ENCODE results near the gene GTF3C5. TPM values are rescaled to one million over a fixed set of nuclear protein-coding genes. Genes with fewer than 3 reads are reported as not detected.
"Not testable (repeated sequence)": the region's sequence is repeated elsewhere in the genome, so short reads cannot be mapped to it uniquely, and the experiment has no call there.

Gene GTF3C5
- total and polyA plus RNA-seq, 9 of the 15 experiments (the other 6 are each of a cell fraction or from before 2014, with no cell fraction given) = 3.8 to 118 (median 83.7) TPM

DNA sequence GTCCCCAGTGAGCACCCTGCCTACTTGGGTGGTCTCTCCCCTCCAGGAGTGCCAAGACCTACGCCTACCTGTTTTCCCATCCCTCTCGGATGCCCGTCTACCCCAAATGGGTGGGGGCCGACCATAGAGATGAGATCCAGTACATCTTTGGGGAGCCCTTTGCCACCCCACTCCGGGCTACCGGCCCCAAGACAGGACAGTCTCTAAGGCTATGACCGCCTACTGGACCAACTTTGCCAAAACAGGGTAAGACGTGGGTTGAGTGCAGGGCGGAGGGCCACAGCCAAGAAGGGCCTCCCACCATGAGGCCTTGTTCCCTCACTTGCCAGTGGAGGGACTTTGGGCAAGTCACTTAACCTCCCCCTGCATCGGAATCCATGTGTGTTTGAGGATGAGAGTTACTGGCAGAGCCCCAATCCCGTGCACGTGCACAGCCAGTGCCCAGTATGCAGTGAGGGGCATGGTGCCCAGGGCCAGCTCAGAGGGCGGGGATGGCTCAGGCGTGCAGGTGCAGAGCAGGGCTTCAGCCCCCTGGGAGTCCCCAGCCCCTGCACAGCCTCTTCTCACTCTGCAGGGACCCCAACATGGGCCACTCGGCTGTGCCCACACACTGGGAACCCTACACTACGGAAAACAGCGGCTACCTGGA lies 55.5 kb downstream of the GTF3C5 start:
- CTCF ChIA-PET (ENCODE audit: low intra/inter-chr PET ratio); DNase-seq (ENCODE audit: extremely low read depth in 1 of 4, low spot score in 3 of 4); H3K9me1 ChIP-seq (ENCODE audit: control insufficient read depth, insufficient read depth, low read length); FAIRE-seq; H3K27me3 ChIP-seq (ENCODE audit: control insufficient read depth in 2 of 2, insufficient read depth in 2 of 2, low read length in 2 of 2); H3K4me3 ChIP-seq; H3K36me3 ChIP-seq (ENCODE audit: control insufficient read depth, insufficient read depth, low read length); BruUV-seq (replicated peaks); ATAC-seq; H3K4me1 ChIP-seq (replicated peaks in 1 of 2; ENCODE audit: control insufficient read depth in 2 of 2, insufficient read depth in 2 of 2, low read length in 2 of 2); H3K9ac ChIP-seq (ENCODE audit: insufficient read depth in 1 of 2, low read depth in 2 of 2, low read length in 2 of 2); in situ Hi-C loops (cut with MboI); H3K79me2 ChIP-seq (ENCODE audit: control insufficient read depth, insufficient read depth, low read length); H3K4me2 ChIP-seq (ENCODE audit: insufficient read depth, low read length); H3K9me3 ChIP-seq (replicated peaks; ENCODE audit: control insufficient read depth, insufficient read depth, low read depth, low read length); H4K20me1 ChIP-seq (replicated peaks; ENCODE audit: control insufficient read depth, insufficient read depth, low read length); H3K27ac ChIP-seq (ENCODE audit: extremely low read depth, low read depth, low read length); intact Hi-C loops (cut with micrococcal nuclease); H2AFZ ChIP-seq (ENCODE audit: low read depth, low read length): not testable (repeated sequence)
- WGBS (ENCODE audit: insufficient coverage, low coverage, missing lambda C conversion rate) = 21% methylated on average over 15 of the region's 17 CpGs
- POLR2A ChIA-PET = interaction anchor here (1.0 kb wide), 1 partner anchor 17 kb away, joined by 4 read pairs; no protein-coding TSS in a partner anchor

- DNase-seq (ENCODE audit: extremely low read depth in 1 of 4, low spot score in 3 of 4) = no peak
- ATAC-seq = no peak
- BruUV-seq (replicated peaks) = no TSS peak
- Histone ChIP-seq H4K20me1 (replicated peaks; ENCODE audit: control insufficient read depth, insufficient read depth, low read length) (no peaks in the 10 kb centered on the region), H3K4me1 (replicated peaks in 1 of 2; ENCODE audit: control insufficient read depth in 2 of 2, insufficient read depth in 2 of 2, low read length in 2 of 2) (no peaks in the 10 kb centered on the region; a peak in 1 of 5 replicates), H3K4me3 (no peak overlapping the region), H3K27ac (ENCODE audit: extremely low read depth, low read depth, low read length) (no peak overlapping the region), H3K9me3 (replicated peaks; ENCODE audit: control insufficient read depth, insufficient read depth, low read depth, low read length) (no peaks in the 10 kb centered on the region), H3K27me3 (ENCODE audit: control insufficient read depth in 2 of 2, insufficient read depth in 2 of 2, low read length in 2 of 2) (no peaks in the 10 kb centered on the region), H3K36me3 (ENCODE audit: control insufficient read depth, insufficient read depth, low read length) (no peaks in the 10 kb centered on the region), H3K79me2 (ENCODE audit: control insufficient read depth, insufficient read depth, low read length) (no peaks in the 10 kb centered on the region), H3K9me1 (ENCODE audit: control insufficient read depth, insufficient read depth, low read length) (no peaks in the 10 kb centered on the region), H3K9ac (ENCODE audit: insufficient read depth in 1 of 2, low read depth in 2 of 2, low read length in 2 of 2) (no peak overlapping the region), H3K4me2 (ENCODE audit: insufficient read depth, low read length) (no peak overlapping the region), H2AFZ (ENCODE audit: low read depth, low read length) (no peak overlapping the region)
- intact Hi-C loops (cut with micrococcal nuclease) (no loop called here), in situ Hi-C loops (cut with MboI) (no loop called here)
- ChIA-PET POLR2A (interaction anchor here (1.0 kb wide), 1 partner anchor 17 kb away, joined by 4 read pairs; no protein-coding TSS in a partner anchor), CTCF (ENCODE audit: low intra/inter-chr PET ratio) (no interaction called here)
- no peak for TF ChIP-seq ZNF41 (CRISPR knock-in tag; conservative IDR thresholded peaks at IDR 0.05)
- no peak for TF ChIP-seq TEAD2 (tag; IDR thresholded peaks at IDR 0.05)
- TF ChIP-seq MYC (IDR thresholded peaks at IDR 0.05; ENCODE audit: low read depth, low read length) = no peak
- no peak for TF ChIP-seq MYC (CRISPR knock-in tag; IDR thresholded peaks at IDR 0.05; ENCODE audit: borderline replicate concordance, low read depth)
- TF ChIP-seq, protein P1, sequence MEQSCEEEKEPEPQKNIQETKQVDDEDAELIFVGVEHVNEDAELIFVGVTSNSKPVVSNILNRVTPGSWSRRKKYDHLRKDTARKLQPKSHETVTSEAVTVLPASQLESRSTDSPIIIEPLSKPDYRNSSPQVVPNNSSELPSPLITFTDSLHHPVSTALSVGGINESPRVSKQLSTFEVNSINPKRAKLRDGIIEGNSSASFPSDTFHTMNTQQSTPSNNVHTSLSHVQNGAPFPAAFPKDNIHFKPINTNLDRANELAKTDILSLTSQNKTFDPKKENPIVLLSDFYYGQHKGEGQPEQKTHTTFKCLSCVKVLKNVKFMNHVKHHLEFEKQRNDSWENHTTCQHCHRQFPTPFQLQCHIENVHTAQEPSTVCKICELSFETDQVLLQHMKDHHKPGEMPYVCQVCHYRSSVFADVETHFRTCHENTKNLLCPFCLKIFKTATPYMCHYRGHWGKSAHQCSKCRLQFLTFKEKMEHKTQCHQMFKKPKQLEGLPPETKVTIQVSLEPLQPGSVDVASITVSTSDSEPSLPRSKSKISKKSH (CRISPR knock-in tag; IDR thresholded peaks at IDR 0.05) = no peak
- no peak for TF ChIP-seq MCM5 (IDR thresholded peaks at IDR 0.05; ENCODE audit: low read depth)
- no peak for TF ChIP-seq PTBP1 (IDR thresholded peaks at IDR 0.05; ENCODE audit: low read depth, low read length)
- no peak for TF ChIP-seq ETS2 (tag; IDR thresholded peaks at IDR 0.05; ENCODE audit: borderline replicate concordance, poor library complexity, severe bottlenecking)
- TF ChIP-seq KHSRP (IDR thresholded peaks at IDR 0.05) = no peak
- WGBS (ENCODE audit: insufficient coverage, low coverage, missing lambda C conversion rate) = 6% methylated on average over 14 of the region's 15 CpGs
- FAIRE-seq = no peak
Measured at GRCh38 chr9:133086894-133087293, 56.1 kb downstream of the GTF3C5 start.
